GM23338 (cell line): ENCODE results near the gene PRSS56. TPM values are rescaled to one million over a fixed set of nuclear protein-coding genes. Genes with fewer than 3 reads are reported as not detected.

Experiments
- CREB1 ChIP-seq: fragments of 250-450 bp; sonication (Bioruptor Pico); IDR thresholded peaks from 2 replicates; pipeline ENCODE4 v1.5.0; 2020; ENCODE audit warnings: low read depth, mild to moderate bottlenecking, moderate library complexity
- CTCF ChIP-seq, 2 experiments: fragments of 200-600 bp in 1 of 2; sonication (generic) in 1 of 2; conservative IDR thresholded peaks; 2 replicates each; pipeline versions ENCODE4 v1.5.1 to v1.6.1; 2016 to 2017; ENCODE audit warnings: antibody characterized with exemption in 2 of 2, low read depth in 2 of 2, mild to moderate bottlenecking in 2 of 2, moderate library complexity in 1 of 2
- ETS1 ChIP-seq: IDR thresholded peaks from 2 replicates; pipeline ENCODE4 v1.6.1; 2016; ENCODE audit warnings: antibody characterized with exemption
- EZH2phosphoT487 ChIP-seq: fragments of 200-600 bp; sonication (generic); IDR thresholded peaks from one replicate; pipeline ENCODE4 v1.8.1; 2018; ENCODE audit warnings: antibody characterized with exemption; ENCODE audit not compliant: unreplicated experiment
- polyA plus RNA-seq: library from polyadenylated mRNA; unstranded; fragments of >200 nt; fragmentation: Nextera tagmentation; extraction: Ambion mirVana; gene quantifications from 2 replicates; pipeline ENCODE4 v1.2.1, GENCODE V29; 2016
- total RNA-seq: library from RNA; depleted of rRNA; stranded (reverse); fragments of >200 nt; shearing (Covaris generic); gene quantifications from 2 replicates; pipeline ENCODE4 v1.2.3, GENCODE V29; 2014
- TF ChIP-seq, protein P1 (sequence below): fragments of 250-450 bp; sonication (Bioruptor Pico); IDR thresholded peaks from 2 replicates; pipeline ENCODE4 v1.5.0; 2020; ENCODE audit warnings: mild to moderate bottlenecking, moderate library complexity

Gene PRSS56
- total and polyA plus RNA-seq, 2 experiments from 2014 or later, result 0.27 to 0.31 TPM

DNA sequence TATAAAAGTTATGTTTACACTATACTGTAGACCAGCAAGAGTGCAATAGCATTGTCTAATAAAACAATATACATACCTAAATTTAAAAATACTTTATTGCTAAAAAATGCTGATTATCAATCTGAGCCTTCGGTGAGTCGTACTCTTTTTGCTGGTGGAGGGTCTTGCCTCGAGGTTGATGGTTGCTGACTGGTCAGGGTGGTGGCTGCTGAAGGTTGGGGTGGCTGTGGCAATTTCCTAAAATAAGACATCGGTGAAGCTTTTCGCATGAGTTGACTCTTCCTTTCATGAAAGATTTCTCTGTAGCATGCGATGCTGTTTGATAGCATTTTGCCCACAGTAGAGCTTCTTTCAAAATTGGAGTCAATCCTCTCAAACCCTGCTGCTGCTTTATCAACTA is 27.8 kb downstream of the PRSS56 start (continued):
- TF ChIP-seq, protein P1, sequence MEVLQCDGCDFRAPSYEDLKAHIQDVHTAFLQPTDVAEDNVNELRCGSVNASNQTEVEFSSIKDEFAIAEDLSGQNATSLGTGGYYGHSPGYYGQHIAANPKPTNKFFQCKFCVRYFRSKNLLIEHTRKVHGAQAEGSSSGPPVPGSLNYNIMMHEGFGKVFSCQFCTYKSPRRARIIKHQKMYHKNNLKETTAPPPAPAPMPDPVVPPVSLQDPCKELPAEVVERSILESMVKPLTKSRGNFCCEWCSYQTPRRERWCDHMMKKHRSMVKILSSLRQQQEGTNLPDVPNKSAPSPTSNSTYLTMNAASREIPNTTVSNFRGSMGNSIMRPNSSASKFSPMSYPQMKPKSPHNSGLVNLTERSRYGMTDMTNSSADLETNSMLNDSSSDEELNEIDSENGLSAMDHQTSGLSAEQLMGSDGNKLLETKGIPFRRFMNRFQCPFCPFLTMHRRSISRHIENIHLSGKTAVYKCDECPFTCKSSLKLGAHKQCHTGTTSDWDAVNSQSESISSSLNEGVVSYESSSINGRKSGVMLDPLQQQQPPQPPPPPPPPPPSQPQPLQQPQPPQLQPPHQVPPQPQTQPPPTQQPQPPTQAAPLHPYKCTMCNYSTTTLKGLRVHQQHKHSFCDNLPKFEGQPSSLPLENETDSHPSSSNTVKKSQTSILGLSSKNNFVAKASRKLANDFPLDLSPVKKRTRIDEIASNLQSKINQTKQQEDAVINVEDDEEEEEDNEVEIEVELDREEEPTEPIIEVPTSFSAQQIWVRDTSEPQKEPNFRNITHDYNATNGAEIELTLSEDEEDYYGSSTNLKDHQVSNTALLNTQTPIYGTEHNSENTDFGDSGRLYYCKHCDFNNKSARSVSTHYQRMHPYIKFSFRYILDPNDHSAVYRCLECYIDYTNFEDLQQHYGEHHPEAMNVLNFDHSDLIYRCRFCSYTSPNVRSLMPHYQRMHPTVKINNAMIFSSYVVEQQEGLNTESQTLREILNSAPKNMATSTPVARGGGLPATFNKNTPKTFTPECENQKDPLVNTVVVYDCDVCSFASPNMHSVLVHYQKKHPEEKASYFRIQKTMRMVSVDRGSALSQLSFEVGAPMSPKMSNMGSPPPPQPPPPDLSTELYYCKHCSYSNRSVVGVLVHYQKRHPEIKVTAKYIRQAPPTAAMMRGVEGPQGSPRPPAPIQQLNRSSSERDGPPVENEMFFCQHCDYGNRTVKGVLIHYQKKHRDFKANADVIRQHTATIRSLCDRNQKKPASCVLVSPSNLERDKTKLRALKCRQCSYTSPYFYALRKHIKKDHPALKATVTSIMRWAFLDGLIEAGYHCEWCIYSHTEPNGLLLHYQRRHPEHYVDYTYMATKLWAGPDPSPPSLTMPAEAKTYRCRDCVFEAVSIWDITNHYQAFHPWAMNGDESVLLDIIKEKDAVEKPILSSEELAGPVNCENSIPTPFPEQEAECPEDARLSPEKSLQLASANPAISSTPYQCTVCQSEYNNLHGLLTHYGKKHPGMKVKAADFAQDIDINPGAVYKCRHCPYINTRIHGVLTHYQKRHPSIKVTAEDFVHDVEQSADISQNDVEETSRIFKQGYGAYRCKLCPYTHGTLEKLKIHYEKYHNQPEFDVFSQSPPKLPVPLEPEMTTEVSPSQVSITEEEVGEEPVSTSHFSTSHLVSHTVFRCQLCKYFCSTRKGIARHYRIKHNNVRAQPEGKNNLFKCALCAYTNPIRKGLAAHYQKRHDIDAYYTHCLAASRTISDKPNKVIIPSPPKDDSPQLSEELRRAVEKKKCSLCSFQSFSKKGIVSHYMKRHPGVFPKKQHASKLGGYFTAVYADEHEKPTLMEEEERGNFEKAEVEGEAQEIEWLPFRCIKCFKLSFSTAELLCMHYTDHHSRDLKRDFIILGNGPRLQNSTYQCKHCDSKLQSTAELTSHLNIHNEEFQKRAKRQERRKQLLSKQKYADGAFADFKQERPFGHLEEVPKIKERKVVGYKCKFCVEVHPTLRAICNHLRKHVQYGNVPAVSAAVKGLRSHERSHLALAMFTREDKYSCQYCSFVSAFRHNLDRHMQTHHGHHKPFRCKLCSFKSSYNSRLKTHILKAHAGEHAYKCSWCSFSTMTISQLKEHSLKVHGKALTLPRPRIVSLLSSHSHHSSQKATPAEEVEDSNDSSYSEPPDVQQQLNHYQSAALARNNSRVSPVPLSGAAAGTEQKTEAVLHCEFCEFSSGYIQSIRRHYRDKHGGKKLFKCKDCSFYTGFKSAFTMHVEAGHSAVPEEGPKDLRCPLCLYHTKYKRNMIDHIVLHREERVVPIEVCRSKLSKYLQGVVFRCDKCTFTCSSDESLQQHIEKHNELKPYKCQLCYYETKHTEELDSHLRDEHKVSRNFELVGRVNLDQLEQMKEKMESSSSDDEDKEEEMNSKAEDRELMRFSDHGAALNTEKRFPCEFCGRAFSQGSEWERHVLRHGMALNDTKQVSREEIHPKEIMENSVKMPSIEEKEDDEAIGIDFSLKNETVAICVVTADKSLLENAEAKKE (CRISPR knock-in tag), result no peak
- TF ChIP-seq CREB1 (CRISPR knock-in tag) (no peak), ETS1 (no peak), CTCF (conservative IDR thresholded peaks at IDR 0.05; ENCODE audit: low read depth in 2 of 2) (no peak), EZH2phosphoT487 (no peak)
